Measurements from ENCODE around the gene XIRP2.

XIRP2 gene

GRCh38 chr2:167293943-167294775 is 405.9 kb downstream of the XIRP2 start:
- DNase-seq, result no peak

GRCh38 chr2:167294776-167295140 is 406.5 kb downstream of the XIRP2 start:
- no peak for DNase-seq

GRCh38 chr2:167297292-167297691 is 409.0 kb downstream of the XIRP2 start:
- DNase-seq, result no peak

- DNase-seq, result no peak
Measured at GRCh38 chr2:167298017-167298416, 409.7 kb downstream of the XIRP2 start.
